HL-60 (cell line): ENCODE results near the gene PAM16.

ENCODE experiments used
- POLR2AphosphoS5 ChIP-seq: IDR thresholded peaks from 2 replicates; pipeline ENCODE4 v1.6.1; 2012; ENCODE audit warnings: low read depth
- TF ChIP-seq, protein P1 (sequence below): IDR thresholded peaks from one replicate; pipeline ENCODE4 v1.5.1; 2011; ENCODE audit warnings: low read length, control low read depth, inconsistent platforms; ENCODE audit not compliant: insufficient read depth

DNA sequence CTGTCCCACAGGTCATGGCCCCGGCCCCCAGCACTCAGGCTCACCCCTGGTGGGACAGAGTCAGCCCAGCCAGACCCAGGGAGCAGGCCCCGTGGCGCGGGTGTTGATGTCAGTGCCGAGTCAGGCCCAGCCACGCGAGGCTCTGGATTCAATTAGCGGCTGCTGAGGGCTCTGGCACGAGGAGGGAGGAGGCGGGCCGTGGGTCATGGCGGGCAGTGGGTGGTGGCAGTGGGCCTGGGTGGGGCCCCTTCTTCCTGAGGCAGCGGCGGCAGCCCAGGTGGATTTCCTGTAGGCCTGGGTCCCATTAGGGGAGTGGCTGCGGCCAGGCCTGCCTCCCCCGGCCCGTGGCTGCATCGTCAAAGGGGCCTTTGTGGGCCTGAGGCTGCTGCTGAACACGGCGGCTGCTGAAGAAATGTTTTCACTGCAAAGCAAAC, 33.4 kb upstream of the PAM16 start:
- TF ChIP-seq, protein P1, sequence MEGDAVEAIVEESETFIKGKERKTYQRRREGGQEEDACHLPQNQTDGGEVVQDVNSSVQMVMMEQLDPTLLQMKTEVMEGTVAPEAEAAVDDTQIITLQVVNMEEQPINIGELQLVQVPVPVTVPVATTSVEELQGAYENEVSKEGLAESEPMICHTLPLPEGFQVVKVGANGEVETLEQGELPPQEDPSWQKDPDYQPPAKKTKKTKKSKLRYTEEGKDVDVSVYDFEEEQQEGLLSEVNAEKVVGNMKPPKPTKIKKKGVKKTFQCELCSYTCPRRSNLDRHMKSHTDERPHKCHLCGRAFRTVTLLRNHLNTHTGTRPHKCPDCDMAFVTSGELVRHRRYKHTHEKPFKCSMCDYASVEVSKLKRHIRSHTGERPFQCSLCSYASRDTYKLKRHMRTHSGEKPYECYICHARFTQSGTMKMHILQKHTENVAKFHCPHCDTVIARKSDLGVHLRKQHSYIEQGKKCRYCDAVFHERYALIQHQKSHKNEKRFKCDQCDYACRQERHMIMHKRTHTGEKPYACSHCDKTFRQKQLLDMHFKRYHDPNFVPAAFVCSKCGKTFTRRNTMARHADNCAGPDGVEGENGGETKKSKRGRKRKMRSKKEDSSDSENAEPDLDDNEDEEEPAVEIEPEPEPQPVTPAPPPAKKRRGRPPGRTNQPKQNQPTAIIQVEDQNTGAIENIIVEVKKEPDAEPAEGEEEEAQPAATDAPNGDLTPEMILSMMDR, result no peak
- no peak for TF ChIP-seq POLR2AphosphoS5
